ENCODE results near the gene PCDHGB4. TPM values are rescaled to one million over a fixed set of nuclear protein-coding genes. Genes with fewer than 3 reads are reported as not detected.
"Not testable (repeated sequence)": the region's sequence is repeated elsewhere in the genome, so short reads cannot be mapped to it uniquely, and the experiment has no call there.

Gene PCDHGB4
- total and polyA plus RNA-seq, 4 donors = 0.31 to 12.1 (median 4.0) TPM

DNA sequence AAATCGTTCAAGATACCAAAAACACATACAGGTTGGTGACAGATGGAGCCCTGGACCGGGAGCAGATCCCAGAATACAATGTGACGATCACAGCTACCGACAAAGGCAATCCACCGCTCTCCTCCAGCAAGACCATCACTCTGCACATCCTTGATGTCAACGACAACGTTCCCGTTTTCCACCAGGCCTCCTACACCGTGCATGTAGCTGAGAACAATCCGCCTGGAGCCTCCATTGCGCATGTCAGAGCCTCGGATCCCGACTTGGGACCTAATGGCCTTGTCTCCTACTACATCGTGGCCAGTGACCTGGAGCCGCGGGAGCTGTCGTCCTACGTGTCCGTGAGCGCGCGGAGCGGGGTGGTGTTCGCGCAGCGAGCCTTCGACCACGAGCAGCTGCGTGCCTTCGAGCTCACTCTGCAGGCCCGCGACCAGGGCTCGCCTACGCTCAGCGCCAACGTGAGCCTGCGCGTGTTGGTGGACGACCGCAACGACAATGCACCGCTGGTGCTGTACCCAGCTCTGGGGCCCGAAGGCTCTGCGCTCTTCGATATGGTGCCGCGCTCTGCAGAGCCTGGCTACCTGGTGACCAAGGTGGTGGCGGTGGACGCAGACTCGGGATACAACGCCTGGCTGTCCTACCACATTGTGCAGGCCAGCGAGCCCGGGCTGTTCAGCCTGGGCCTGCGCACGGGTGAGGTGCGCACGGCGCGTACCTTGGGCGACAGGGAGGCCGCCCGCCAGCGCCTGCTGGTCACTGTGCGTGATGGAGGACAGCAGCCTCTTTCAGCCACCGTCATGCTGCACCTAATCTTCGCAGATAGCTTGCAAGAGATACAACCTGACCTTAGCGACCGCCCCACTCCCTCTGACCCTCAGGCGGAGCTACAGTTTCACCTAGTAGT lies 15.7 kb upstream of the PCDHGB4 start:
- H3K9ac ChIP-seq (ENCODE audit: insufficient read depth in 1 of 2, low read length in 2 of 2) = no peak overlapping the region
- WGBS, 2 donors = 33% methylated on average over 69 of the region's 69 CpGs
- TF ChIP-seq, protein P1, sequence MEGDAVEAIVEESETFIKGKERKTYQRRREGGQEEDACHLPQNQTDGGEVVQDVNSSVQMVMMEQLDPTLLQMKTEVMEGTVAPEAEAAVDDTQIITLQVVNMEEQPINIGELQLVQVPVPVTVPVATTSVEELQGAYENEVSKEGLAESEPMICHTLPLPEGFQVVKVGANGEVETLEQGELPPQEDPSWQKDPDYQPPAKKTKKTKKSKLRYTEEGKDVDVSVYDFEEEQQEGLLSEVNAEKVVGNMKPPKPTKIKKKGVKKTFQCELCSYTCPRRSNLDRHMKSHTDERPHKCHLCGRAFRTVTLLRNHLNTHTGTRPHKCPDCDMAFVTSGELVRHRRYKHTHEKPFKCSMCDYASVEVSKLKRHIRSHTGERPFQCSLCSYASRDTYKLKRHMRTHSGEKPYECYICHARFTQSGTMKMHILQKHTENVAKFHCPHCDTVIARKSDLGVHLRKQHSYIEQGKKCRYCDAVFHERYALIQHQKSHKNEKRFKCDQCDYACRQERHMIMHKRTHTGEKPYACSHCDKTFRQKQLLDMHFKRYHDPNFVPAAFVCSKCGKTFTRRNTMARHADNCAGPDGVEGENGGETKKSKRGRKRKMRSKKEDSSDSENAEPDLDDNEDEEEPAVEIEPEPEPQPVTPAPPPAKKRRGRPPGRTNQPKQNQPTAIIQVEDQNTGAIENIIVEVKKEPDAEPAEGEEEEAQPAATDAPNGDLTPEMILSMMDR (IDR thresholded peaks at IDR 0.05; ENCODE audit: control extremely low read depth, extremely low read depth) = no peak
- H3K27ac ChIP-seq (ENCODE audit: low read depth in 1 of 2, low read length in 1 of 2) = no peak overlapping the region
- H3K4me1 ChIP-seq (ENCODE audit: control insufficient read depth in 5 of 5, insufficient read depth in 5 of 5, low read length in 5 of 5) = no peaks in the 10 kb centered on the region
- H3K4me3 ChIP-seq = no peak overlapping the region
- ATAC-seq (ENCODE audit: insufficient read depth, low FRiP score) = no peak
- no peak for DNase-seq
- H3K9me3 ChIP-seq (ENCODE audit: control insufficient read depth in 4 of 4, insufficient read depth in 3 of 4, low read length in 3 of 4) = peaks cover 0 to 55% (median 25%) of the 10 kb centered on the region in 4 donors
- H3K36me3 ChIP-seq (ENCODE audit: control insufficient read depth in 4 of 4, insufficient read depth in 4 of 4, low read length in 4 of 4) = peaks cover 0 to 9% (median 0%) of the 10 kb centered on the region in 4 donors
- H3K27me3 ChIP-seq (ENCODE audit: control insufficient read depth in 3 of 3, insufficient read depth in 3 of 3, low read length in 2 of 3) = peaks cover 0 to 3% (median 0%) of the 10 kb centered on the region in 3 donors

DNA sequence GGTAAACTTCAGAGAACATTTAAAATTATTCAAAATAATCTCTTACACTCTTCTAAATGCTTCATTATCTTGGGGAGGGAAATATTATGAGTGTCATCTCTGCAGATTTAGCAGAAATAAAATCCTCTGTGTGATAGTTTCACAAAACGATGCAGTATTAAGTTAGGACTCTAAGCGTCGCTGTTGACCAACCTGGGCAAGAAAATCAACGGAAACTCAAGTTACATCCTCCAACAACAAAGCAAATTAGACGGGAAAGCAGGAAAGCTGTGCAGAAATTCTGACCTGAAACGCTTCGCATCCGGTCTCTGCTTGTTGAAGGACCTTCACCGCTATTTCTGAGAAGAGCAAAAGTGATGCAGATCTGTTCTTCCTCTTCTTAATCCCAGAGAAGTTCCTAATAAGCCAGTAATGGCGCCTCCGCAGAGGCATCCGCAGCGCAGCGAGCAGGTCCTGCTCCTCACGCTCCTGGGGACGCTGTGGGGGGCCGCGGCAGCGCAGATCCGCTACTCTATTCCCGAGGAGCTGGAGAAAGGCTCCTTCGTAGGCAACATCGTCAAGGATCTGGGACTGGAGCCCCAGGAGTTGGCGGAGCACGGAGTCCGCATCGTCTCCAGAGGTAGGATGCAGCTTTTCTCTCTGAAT lies 13.7 kb upstream of the PCDHGB4 start, which contains the start of gene PCDHGA6:
TSS of gene PCDHGA6 (plus strand) at position 219 of the 645 bp plus-strand sequence. CDS start at position 412, 193 bp downstream.
- ATAC-seq (ENCODE audit: insufficient read depth, low FRiP score) = no peak
- peaks cover 0 to 3% (median 0%) of the 10 kb centered on the region in 3 donors for H3K27me3 ChIP-seq (ENCODE audit: control insufficient read depth in 3 of 3, insufficient read depth in 3 of 3, low read length in 2 of 3)

DNA sequence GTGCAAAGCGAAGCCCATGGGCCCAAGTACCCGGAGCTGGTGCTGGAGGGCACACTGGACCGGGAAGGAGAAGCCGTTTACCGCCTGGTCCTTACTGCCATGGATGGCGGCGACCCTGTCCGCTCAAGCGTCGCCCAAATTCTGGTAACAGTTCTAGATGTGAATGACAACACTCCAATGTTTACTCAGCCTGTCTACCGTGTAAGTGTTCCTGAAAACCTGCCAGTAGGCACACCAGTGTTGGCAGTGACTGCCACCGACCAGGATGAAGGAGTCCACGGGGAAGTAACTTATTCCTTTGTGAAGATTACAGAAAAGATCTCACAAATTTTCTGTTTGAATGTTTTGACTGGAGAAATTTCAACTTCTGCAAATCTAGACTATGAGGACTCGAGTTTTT lies 12.9 kb upstream of the PCDHGB4 start:
- H3K9me3 ChIP-seq (ENCODE audit: control insufficient read depth in 4 of 4, insufficient read depth in 3 of 4, low read length in 3 of 4) = peaks cover 4 to 62% (median 31%) of the 10 kb centered on the region in 4 donors
- ATAC-seq (ENCODE audit: insufficient read depth, low FRiP score) (no peak), DNase-seq (no peak)
- peaks cover 0 to 9% (median 0%) of the 10 kb centered on the region in 4 donors for H3K36me3 ChIP-seq (ENCODE audit: control insufficient read depth in 4 of 4, insufficient read depth in 4 of 4, low read length in 4 of 4)
- H3K9ac ChIP-seq (ENCODE audit: insufficient read depth in 1 of 2, low read length in 2 of 2) = no peak overlapping the region
- TF ChIP-seq, protein P1 (IDR thresholded peaks at IDR 0.05; ENCODE audit: control extremely low read depth, extremely low read depth) = no peak
- WGBS, 2 donors = 54 to 64% methylated on average over 14 of the region's 14 CpGs
- H3K27ac ChIP-seq (ENCODE audit: low read depth in 1 of 2, low read length in 1 of 2) = no peak overlapping the region
- H3K4me3 ChIP-seq = peak overlapping the region; percentile 5
- H3K4me1 ChIP-seq (ENCODE audit: control insufficient read depth in 5 of 5, insufficient read depth in 5 of 5, low read length in 5 of 5) = no peaks in the 10 kb centered on the region
- peaks cover 0 to 3% (median 0%) of the 10 kb centered on the region in 3 donors for H3K27me3 ChIP-seq (ENCODE audit: control insufficient read depth in 3 of 3, insufficient read depth in 3 of 3, low read length in 2 of 3)

More for the DNA sequence above, 13.7 kb upstream of the PCDHGB4 start, which contains the start of gene PCDHGA6:
- no peak within 1 kb of the TSS for H3K9ac ChIP-seq (ENCODE audit: insufficient read depth in 1 of 2, low read length in 2 of 2)
- H3K4me1 ChIP-seq (ENCODE audit: control insufficient read depth in 5 of 5, insufficient read depth in 5 of 5, low read length in 5 of 5) = no peaks in the 10 kb centered on the region
- TF ChIP-seq, protein P1 (IDR thresholded peaks at IDR 0.05; ENCODE audit: control extremely low read depth, extremely low read depth) = no peak
- peak in 2 of 3 donors; percentile 33 to 38 for DNase-seq
- H3K4me3 ChIP-seq = peak within 1 kb of the TSS; percentile 5
- WGBS, 2 donors = 17 to 19% methylated on average over 27 of the region's 27 CpGs
- H3K36me3 ChIP-seq (ENCODE audit: control insufficient read depth in 4 of 4, insufficient read depth in 4 of 4, low read length in 4 of 4) = peaks cover 0 to 9% (median 0%) of the 10 kb centered on the region in 4 donors
- peaks cover 3 to 62% (median 31%) of the 10 kb centered on the region in 4 donors for H3K9me3 ChIP-seq (ENCODE audit: control insufficient read depth in 4 of 4, insufficient read depth in 3 of 4, low read length in 3 of 4)
- no peak within 1 kb of the TSS for H3K27ac ChIP-seq (ENCODE audit: low read depth in 1 of 2, low read length in 1 of 2)

DNA sequence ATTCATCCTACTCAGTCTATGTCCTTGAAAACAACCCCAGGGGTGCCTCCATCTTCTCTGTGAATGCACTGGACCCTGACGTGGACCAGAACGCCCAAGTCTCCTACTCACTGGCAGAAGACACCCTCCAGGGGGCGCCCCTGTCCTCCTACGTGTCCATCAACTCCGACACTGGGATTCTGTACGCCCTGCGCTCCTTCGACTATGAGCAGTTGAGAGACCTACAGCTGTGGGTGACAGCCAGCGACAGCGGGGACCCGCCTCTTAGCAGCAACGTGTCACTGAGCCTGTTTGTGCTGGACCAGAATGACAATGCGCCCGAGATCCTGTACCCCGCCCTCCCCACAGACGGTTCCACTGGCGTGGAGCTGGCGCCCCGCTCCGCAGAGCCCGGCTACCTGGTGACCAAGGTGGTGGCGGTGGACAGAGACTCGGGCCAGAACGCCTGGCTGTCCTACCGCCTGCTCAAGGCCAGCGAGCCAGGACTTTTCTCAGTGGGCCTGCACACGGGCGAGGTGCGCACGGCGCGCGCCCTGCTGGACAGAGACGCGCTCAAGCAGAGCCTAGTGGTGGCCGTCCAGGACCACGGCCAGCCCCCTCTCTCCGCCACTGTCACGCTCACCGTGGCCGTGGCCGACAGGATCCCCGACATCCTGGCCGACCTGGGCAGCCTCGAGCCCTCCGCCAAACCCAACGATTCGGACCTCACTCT lies 11.9 kb upstream of the PCDHGB4 start:
- not testable (repeated sequence) for H3K27me3 ChIP-seq (ENCODE audit: control insufficient read depth in 3 of 3, insufficient read depth in 3 of 3, low read length in 2 of 3); DNase-seq
- 44 to 51% methylated on average over 32 to 43 of the region's 48 CpGs for WGBS, 2 donors

More for the DNA sequence above, 11.9 kb upstream of the PCDHGB4 start:
- H3K36me3 ChIP-seq (ENCODE audit: control insufficient read depth in 4 of 4, insufficient read depth in 4 of 4, low read length in 4 of 4); ATAC-seq (ENCODE audit: insufficient read depth, low FRiP score); H3K9ac ChIP-seq (ENCODE audit: insufficient read depth in 1 of 2, low read length in 2 of 2); H3K4me1 ChIP-seq (ENCODE audit: control insufficient read depth in 5 of 5, insufficient read depth in 5 of 5, low read length in 5 of 5); H3K4me3 ChIP-seq; H3K27ac ChIP-seq (ENCODE audit: low read depth in 1 of 2, low read length in 1 of 2): not testable (repeated sequence)
- peaks cover 8 to 58% (median 27%) of the 10 kb centered on the region in 4 donors for H3K9me3 ChIP-seq (ENCODE audit: control insufficient read depth in 4 of 4, insufficient read depth in 3 of 4, low read length in 3 of 4)

Measured in lung (tissue), 12 donors.